NT2/D1 (cell line): ENCODE results near the gene XCL2.

ENCODE experiments used
- DNase-seq: peaks from one replicate; pipeline ENCODE4 v3.0.0-alpha.2; 2011; ENCODE audit warnings: low read depth, low spot score
- H3K27me3 ChIP-seq: 2 replicates; pipeline ENCODE4 v1.6.0; 2011; ENCODE audit warnings: mild to moderate bottlenecking; ENCODE audit not compliant: insufficient read length, insufficient read depth
- H3K36me3 ChIP-seq: 2 replicates; pipeline ENCODE4 v1.6.1; 2011; ENCODE audit warnings: mild to moderate bottlenecking, low read length, mixed read lengths; ENCODE audit not compliant: insufficient read depth, insufficient read length
- H3K4me1 ChIP-seq: 2 replicates; pipeline ENCODE4 v1.5.1; 2011; ENCODE audit not compliant: insufficient read depth, insufficient read length
- H3K4me3 ChIP-seq: 2 replicates; pipeline ENCODE4 v1.5.1; 2011; ENCODE audit warnings: low read depth; ENCODE audit not compliant: insufficient read length
- H3K9ac ChIP-seq: 2 replicates; pipeline ENCODE4 v1.6.0; 2011; ENCODE audit warnings: low read depth; ENCODE audit not compliant: insufficient read length
- H3K9me3 ChIP-seq: 2 replicates; pipeline ENCODE4 v1.5.1; 2011; ENCODE audit warnings: mild to moderate bottlenecking, low read length; ENCODE audit not compliant: insufficient read depth
- SUZ12 ChIP-seq: IDR thresholded peaks from 2 replicates; pipeline ENCODE4 v1.6.1; 2011; ENCODE audit not compliant: insufficient read length, insufficient read depth; ENCODE audit errors: extremely low read depth
- YY1 ChIP-seq: IDR thresholded peaks from 2 replicates; pipeline ENCODE4 v1.6.1; 2011; ENCODE audit not compliant: insufficient read length, insufficient read depth
- ZNF274 ChIP-seq: IDR thresholded peaks from 2 replicates; pipeline ENCODE4 v1.6.1; 2011; ENCODE audit warnings: mild to moderate bottlenecking, low read depth, low read length

Gene XCL2

GRCh38 chr1:168498159-168498631, 45.6 kb downstream of the XCL2 start:
- Histone ChIP-seq H3K4me1 (no peaks in the 10 kb centered on the region), H3K4me3 (no peak overlapping the region), H3K36me3 (no peaks in the 10 kb centered on the region), H3K9me3 (no peaks in the 10 kb centered on the region), H3K9ac (no peak overlapping the region), H3K27me3 (no peaks in the 10 kb centered on the region)
- TF ChIP-seq SUZ12 (no peak), YY1 (no peak), ZNF274 (no peak)
- no peak for DNase-seq

- H3K36me3 ChIP-seq = no peaks in the 10 kb centered on the region
- no peak overlapping the region for H3K9ac ChIP-seq
- no peak for DNase-seq
- TF ChIP-seq ZNF274 (no peak), YY1 (no peak), SUZ12 (no peak)
- no peak overlapping the region for H3K4me3 ChIP-seq
- no peaks in the 10 kb centered on the region for H3K4me1 ChIP-seq
- H3K27me3 ChIP-seq = no peaks in the 10 kb centered on the region
- H3K9me3 ChIP-seq = no peaks in the 10 kb centered on the region
Observed at GRCh38 chr1:168497376-168497950, 46.3 kb downstream of the XCL2 start.

- no peak overlapping the region for H3K4me3 ChIP-seq
- H3K9ac ChIP-seq = no peak overlapping the region
- no peaks in the 10 kb centered on the region for H3K27me3 ChIP-seq
- no peak for TF ChIP-seq YY1
- TF ChIP-seq ZNF274 = no peak
- no peak for TF ChIP-seq SUZ12
- H3K9me3 ChIP-seq = no peaks in the 10 kb centered on the region
- H3K36me3 ChIP-seq = no peaks in the 10 kb centered on the region
- H3K4me1 ChIP-seq = no peaks in the 10 kb centered on the region
- DNase-seq = no peak
Observed at GRCh38 chr1:168491527-168492164, 52.2 kb downstream of the XCL2 start.
